GM12801 (cell line): Measurements from ENCODE around the gene HMCN2.

Source experiments
- CTCF ChIP-seq: IDR thresholded peaks from one replicate; pipeline ENCODE4 v1.5.1; 2011; ENCODE audit warnings: control low read depth; ENCODE audit not compliant: insufficient read length; ENCODE audit errors: extremely low read depth

The HMCN2 gene

GRCh38 chr9:130246126-130246525 lies 19.4 kb upstream of the HMCN2 start:
- TF ChIP-seq CTCF, result no peak

GRCh38 chr9:130254747-130255630 lies 10.6 kb upstream of the HMCN2 start:
- TF ChIP-seq CTCF, result no peak

GRCh38 chr9:130255631-130256134 lies 9.9 kb upstream of the HMCN2 start:
- no peak for TF ChIP-seq CTCF

- TF ChIP-seq CTCF, result no peak
Observed at GRCh38 chr9:130256644-130257043, 8.9 kb upstream of the HMCN2 start.

GRCh38 chr9:130259044-130259443 lies 6.5 kb upstream of the HMCN2 start:
- TF ChIP-seq CTCF, result no peak

GRCh38 chr9:130260816-130261765 lies 4.5 kb upstream of the HMCN2 start:
- TF ChIP-seq CTCF, result no peak
